ENCODE measurements around the gene OPCML.

The OPCML gene

DNA sequence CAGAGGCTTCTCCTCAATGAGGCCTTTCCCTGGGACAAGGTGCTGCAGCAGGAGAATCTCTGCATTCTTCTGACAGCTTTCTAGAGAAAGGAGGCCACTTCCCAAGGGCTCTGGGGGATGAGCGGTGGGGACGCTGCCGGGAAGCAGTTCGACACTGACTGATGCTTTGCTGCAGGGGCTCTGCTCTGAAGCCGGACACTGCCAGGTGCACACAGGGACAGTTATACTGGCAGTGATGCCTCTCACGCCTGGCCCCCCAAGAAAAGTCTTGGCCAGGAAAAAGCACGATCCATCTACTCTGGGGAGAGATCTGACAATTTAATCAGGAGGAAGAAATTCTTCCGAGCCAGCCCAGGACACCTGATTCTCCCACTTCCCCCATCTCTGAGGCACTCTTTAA lies 456.9 kb downstream of the OPCML start:
- no peak for DNase-seq
- TF ChIP-seq, protein P1, sequence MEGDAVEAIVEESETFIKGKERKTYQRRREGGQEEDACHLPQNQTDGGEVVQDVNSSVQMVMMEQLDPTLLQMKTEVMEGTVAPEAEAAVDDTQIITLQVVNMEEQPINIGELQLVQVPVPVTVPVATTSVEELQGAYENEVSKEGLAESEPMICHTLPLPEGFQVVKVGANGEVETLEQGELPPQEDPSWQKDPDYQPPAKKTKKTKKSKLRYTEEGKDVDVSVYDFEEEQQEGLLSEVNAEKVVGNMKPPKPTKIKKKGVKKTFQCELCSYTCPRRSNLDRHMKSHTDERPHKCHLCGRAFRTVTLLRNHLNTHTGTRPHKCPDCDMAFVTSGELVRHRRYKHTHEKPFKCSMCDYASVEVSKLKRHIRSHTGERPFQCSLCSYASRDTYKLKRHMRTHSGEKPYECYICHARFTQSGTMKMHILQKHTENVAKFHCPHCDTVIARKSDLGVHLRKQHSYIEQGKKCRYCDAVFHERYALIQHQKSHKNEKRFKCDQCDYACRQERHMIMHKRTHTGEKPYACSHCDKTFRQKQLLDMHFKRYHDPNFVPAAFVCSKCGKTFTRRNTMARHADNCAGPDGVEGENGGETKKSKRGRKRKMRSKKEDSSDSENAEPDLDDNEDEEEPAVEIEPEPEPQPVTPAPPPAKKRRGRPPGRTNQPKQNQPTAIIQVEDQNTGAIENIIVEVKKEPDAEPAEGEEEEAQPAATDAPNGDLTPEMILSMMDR (IDR thresholded peaks at IDR 0.05; ENCODE audit: low read depth, low read length, missing control alignments): no peak
- Histone ChIP-seq H3K36me3 (replicated peaks) (no peaks in the 10 kb centered on the region), H3K27ac (no peak overlapping the region), H3K4me3 (ENCODE audit: low read depth, low read length) (no peak overlapping the region), H3K27me3 (replicated peaks) (no peaks in the 10 kb centered on the region)
- in situ Hi-C loops (cut with HindIII; ENCODE audit: low pct_ligation_motif_present, low sequenced_read_pairs): no loop called here

DNA sequence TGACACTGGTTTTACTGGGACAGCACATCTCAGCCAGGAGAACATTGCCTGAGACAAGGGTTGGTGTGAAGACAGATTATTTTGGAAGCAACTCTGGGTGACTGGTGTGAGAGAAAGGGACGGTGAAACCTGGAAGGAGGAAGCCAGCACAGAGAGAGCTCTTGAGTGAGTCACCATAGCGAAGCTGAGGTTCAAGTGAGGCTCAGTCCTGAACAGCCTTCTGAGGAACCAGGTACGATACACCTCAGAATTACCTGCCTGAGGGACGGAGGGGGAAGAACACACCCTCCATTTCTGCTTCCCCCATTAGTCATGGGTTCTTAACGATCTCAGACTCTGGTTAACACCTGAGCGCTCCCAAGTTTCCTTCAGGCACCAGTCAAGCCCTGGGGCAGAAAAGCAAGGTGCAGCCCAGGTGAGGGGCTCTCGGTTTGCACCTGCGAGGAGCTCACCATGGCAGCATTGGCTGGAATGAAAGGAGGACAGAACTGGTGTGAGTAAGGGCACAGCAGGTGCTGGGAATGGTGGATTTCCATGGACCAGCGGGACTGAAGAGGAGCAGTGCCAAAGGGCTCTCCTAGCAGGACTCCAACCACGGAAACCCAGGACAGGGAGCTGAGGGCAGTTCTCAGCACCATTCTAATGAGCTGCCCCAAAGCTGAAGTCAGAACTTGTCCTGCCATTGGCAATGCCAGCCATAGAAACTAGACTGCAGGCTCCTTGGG lies 459.3 kb downstream of the OPCML start:
- TF ChIP-seq, protein P1 (IDR thresholded peaks at IDR 0.05; ENCODE audit: low read depth, low read length, missing control alignments): no peak
- Histone ChIP-seq H3K4me3 (ENCODE audit: low read depth, low read length) (no peak overlapping the region), H3K36me3 (replicated peaks) (no peaks in the 10 kb centered on the region)

DNA sequence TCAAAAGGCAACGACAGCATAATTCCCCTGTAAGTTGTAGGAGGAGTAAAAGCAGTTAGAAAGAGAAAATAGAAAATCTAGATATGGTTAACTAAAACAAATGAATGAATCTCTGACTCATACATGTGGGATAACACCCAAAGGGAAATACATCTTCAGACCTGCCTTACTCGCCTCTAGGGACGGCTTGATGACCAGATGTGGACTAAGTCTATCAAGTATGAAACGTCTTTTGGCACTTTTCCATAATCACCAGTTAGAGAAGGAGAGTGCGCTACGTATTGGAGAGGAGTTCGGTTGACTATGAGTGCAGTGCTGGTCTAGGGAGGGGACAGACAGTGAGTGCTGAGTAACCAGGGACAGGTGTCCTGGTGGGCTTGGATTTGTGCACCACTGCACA lies 459.9 kb downstream of the OPCML start:
- no peak overlapping the region for H3K4me3 ChIP-seq (ENCODE audit: low read depth, low read length)
- in situ Hi-C loops (cut with HindIII; ENCODE audit: low pct_ligation_motif_present, low sequenced_read_pairs): no loop called here
- no peaks in the 10 kb centered on the region for H3K27me3 ChIP-seq (replicated peaks)
- TF ChIP-seq, protein P1 (IDR thresholded peaks at IDR 0.05; ENCODE audit: low read depth, low read length, missing control alignments): no peak
- no peak overlapping the region for H3K27ac ChIP-seq
- no peak for DNase-seq
- H3K36me3 ChIP-seq (replicated peaks): no peaks in the 10 kb centered on the region

More for the DNA sequence above, 459.3 kb downstream of the OPCML start:
- in situ Hi-C loops (cut with HindIII; ENCODE audit: low pct_ligation_motif_present, low sequenced_read_pairs): no loop called here
- no peaks in the 10 kb centered on the region for H3K27me3 ChIP-seq (replicated peaks)
- no peak overlapping the region for H3K27ac ChIP-seq
- no peak for DNase-seq

DNA sequence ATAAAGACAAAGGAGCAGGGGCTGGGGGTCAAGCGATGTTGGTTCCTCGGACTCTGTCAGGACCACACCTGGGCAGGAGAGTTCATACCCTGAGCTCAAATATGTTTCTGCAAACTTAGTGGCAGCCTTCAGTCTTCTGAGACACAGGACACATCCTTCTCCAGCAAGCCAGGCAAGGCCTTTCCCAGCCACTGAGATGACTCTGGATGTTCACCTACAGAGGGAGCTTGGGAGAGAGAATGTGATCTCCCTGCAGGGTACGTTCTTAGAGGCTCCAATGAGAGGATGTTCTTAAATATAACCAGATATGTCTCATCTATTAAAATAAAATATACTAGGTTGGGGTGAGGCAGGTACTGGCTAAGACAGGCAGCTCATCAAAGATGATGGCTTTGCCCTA lies 461.5 kb downstream of the OPCML start:
- H3K4me3 ChIP-seq (ENCODE audit: low read depth, low read length): no peak overlapping the region
- TF ChIP-seq, protein P1 (IDR thresholded peaks at IDR 0.05; ENCODE audit: low read depth, low read length, missing control alignments): no peak
- in situ Hi-C loops (cut with HindIII; ENCODE audit: low pct_ligation_motif_present, low sequenced_read_pairs): no loop called here
- DNase-seq: no peak
- no peak overlapping the region for H3K27ac ChIP-seq
- H3K27me3 ChIP-seq (replicated peaks): no peaks in the 10 kb centered on the region
- no peaks in the 10 kb centered on the region for H3K36me3 ChIP-seq (replicated peaks)

DNA sequence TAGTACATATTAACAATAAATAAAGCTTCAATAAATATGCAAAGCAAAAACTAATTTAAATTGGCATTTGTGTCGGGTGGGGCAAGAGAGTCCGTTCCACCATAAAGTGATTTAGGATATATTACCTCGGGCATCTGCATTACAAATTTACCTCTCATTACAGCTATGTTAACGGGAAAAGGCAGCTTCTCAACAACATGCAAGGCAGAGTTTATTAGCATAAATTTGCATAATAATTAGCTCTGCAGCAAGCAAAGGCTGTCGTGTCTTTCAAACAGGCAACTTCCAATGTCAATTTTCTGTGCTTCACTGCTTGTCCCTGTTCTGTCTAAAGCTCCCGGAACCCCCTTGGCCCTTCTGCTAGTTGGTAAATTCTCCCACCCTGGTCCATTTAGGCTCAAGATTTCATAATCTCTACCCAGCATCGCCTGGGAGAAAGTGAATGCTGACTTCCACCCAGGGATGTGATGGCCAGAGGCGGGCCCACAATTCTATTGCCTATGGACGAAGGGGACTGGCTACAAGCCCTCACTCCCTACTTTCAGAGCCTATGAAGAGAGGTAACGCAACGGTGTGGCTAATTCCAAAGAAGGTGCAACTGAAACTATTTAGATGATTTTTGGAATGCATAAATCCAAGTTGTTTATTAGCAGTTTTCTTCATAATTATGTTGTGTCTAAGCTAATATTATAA lies 462.1 kb downstream of the OPCML start:
- no peaks in the 10 kb centered on the region for H3K27me3 ChIP-seq (replicated peaks)
- H3K27ac ChIP-seq: no peak overlapping the region
- no peak for DNase-seq
- TF ChIP-seq, protein P1 (IDR thresholded peaks at IDR 0.05; ENCODE audit: low read depth, low read length, missing control alignments): no peak
- no peaks in the 10 kb centered on the region for H3K36me3 ChIP-seq (replicated peaks)
- in situ Hi-C loops (cut with HindIII; ENCODE audit: low pct_ligation_motif_present, low sequenced_read_pairs): no loop called here
- H3K4me3 ChIP-seq (ENCODE audit: low read depth, low read length): no peak overlapping the region
